ENCODE results near the gene FNDC7. TPM values are rescaled to one million over a fixed set of nuclear protein-coding genes. Genes with fewer than 3 reads are reported as not detected.
A peak's percentile ranks its signal among the peaks of the same experiment; 100 is the strongest.

Gene FNDC7
- total and polyA plus RNA-seq, 9 of the 15 experiments (the other 6 are each of a cell fraction or from before 2014, with no cell fraction given), result not detected

- TF ChIP-seq TBL1XR1 (IDR thresholded peaks at IDR 0.05; ENCODE audit: low read length in 2 of 2), result no peak
- TF ChIP-seq BRD9 (IDR thresholded peaks at IDR 0.05; ENCODE audit: low read depth, partially characterized antibody), result no peak
- no peak for TF ChIP-seq SAP30 (IDR thresholded peaks at IDR 0.05; ENCODE audit: borderline replicate concordance, insufficient read depth, low read depth, low read length, poor library complexity, severe bottlenecking)
- TF ChIP-seq, protein P1, sequence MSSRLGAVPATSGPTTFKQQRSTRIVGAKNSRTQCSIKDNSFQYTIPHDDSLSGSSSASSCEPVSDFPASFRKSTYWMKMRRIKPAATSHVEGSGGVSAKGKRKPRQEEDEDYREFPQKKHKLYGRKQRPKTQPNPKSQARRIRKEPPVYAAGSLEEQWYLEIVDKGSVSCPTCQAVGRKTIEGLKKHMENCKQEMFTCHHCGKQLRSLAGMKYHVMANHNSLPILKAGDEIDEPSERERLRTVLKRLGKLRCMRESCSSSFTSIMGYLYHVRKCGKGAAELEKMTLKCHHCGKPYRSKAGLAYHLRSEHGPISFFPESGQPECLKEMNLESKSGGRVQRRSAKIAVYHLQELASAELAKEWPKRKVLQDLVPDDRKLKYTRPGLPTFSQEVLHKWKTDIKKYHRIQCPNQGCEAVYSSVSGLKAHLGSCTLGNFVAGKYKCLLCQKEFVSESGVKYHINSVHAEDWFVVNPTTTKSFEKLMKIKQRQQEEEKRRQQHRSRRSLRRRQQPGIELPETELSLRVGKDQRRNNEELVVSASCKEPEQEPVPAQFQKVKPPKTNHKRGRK (tag; IDR thresholded peaks at IDR 0.05), result no peak
- no peak for TF ChIP-seq ZNF232 (CRISPR knock-in tag; IDR thresholded peaks at IDR 0.05)
- TF ChIP-seq, protein P2, sequence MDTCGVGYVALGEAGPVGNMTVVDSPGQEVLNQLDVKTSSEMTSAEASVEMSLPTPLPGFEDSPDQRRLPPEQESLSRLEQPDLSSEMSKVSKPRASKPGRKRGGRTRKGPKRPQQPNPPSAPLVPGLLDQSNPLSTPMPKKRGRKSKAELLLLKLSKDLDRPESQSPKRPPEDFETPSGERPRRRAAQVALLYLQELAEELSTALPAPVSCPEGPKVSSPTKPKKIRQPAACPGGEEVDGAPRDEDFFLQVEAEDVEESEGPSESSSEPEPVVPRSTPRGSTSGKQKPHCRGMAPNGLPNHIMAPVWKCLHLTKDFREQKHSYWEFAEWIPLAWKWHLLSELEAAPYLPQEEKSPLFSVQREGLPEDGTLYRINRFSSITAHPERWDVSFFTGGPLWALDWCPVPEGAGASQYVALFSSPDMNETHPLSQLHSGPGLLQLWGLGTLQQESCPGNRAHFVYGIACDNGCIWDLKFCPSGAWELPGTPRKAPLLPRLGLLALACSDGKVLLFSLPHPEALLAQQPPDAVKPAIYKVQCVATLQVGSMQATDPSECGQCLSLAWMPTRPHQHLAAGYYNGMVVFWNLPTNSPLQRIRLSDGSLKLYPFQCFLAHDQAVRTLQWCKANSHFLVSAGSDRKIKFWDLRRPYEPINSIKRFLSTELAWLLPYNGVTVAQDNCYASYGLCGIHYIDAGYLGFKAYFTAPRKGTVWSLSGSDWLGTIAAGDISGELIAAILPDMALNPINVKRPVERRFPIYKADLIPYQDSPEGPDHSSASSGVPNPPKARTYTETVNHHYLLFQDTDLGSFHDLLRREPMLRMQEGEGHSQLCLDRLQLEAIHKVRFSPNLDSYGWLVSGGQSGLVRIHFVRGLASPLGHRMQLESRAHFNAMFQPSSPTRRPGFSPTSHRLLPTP (IDR thresholded peaks at IDR 0.05; ENCODE audit: borderline replicate concordance, extremely low read depth, insufficient read length), result no peak
- TF ChIP-seq JUND (IDR thresholded peaks at IDR 0.05; ENCODE audit: borderline replicate concordance, low read depth, low read length), result peak; percentile 21; the same call in 1 of the 2 replicates
- no peak for TF ChIP-seq JUND (tag; IDR thresholded peaks at IDR 0.05; ENCODE audit: borderline replicate concordance, low read depth, low read length)
- TF ChIP-seq ELF2 (CRISPR knock-in tag; IDR thresholded peaks at IDR 0.05), result no peak
- TF ChIP-seq GABPB2 (CRISPR knock-in tag; conservative IDR thresholded peaks at IDR 0.05), result no peak
- no peak for TF ChIP-seq IFI16 (CRISPR knock-in tag; IDR thresholded peaks at IDR 0.05)
- no peak for TF ChIP-seq RB1 (IDR thresholded peaks at IDR 0.05; ENCODE audit: low read depth)
- no peak for TF ChIP-seq NR4A1 (CRISPR knock-in tag; IDR thresholded peaks at IDR 0.05)
- TF ChIP-seq NR4A1 (tag; IDR thresholded peaks at IDR 0.05), result no peak
- no peak for TF ChIP-seq ZNF696 (CRISPR knock-in tag; conservative IDR thresholded peaks at IDR 0.05)
- no peak for TF ChIP-seq JUNB (CRISPR knock-in tag; conservative IDR thresholded peaks at IDR 0.05)
- TF ChIP-seq CTBP1 (IDR thresholded peaks at IDR 0.05; ENCODE audit: borderline replicate concordance), result peak; percentile 4; the same call in 1 of the 2 replicates
- no peak for TF ChIP-seq NR2F6 (CRISPR knock-in tag; IDR thresholded peaks at IDR 0.05)
- TF ChIP-seq ZBTB8A (IDR thresholded peaks at IDR 0.05; ENCODE audit: partially characterized antibody), result no peak
- TF ChIP-seq ZNF224 (CRISPR knock-in tag; IDR thresholded peaks at IDR 0.05), result no peak
- TF ChIP-seq, protein P3, sequence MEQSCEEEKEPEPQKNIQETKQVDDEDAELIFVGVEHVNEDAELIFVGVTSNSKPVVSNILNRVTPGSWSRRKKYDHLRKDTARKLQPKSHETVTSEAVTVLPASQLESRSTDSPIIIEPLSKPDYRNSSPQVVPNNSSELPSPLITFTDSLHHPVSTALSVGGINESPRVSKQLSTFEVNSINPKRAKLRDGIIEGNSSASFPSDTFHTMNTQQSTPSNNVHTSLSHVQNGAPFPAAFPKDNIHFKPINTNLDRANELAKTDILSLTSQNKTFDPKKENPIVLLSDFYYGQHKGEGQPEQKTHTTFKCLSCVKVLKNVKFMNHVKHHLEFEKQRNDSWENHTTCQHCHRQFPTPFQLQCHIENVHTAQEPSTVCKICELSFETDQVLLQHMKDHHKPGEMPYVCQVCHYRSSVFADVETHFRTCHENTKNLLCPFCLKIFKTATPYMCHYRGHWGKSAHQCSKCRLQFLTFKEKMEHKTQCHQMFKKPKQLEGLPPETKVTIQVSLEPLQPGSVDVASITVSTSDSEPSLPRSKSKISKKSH (CRISPR knock-in tag; IDR thresholded peaks at IDR 0.05), result no peak
- TF ChIP-seq POLR2H (tag; IDR thresholded peaks at IDR 0.05; ENCODE audit: low read depth), result peak; percentile 80
These were observed 34.6 kb downstream of the FNDC7 start (continued) for GRCh38 chr1:108747171-108747850.
